Breast epithelium (tissue), 3 donors: Measurements from ENCODE around the gene MPZL2.

ENCODE experiments used
- POLR2AphosphoS5 ChIP-seq, 3 donors: sonication (generic); formaldehyde crosslinking; IDR thresholded peaks; one replicate each; pipeline ENCODE4 v1.6.1; 2017; ENCODE audit warnings: antibody characterized with exemption in 3 of 3
- TF ChIP-seq, protein P1 (sequence below), 3 donors: fragments of 450-650 bp; IDR thresholded peaks; one replicate each; pipeline ENCODE4 v1.5.1; 2016 to 2017; ENCODE audit warnings: antibody characterized with exemption in 3 of 3, mild to moderate bottlenecking in 3 of 3, moderate library complexity in 3 of 3

DNA sequence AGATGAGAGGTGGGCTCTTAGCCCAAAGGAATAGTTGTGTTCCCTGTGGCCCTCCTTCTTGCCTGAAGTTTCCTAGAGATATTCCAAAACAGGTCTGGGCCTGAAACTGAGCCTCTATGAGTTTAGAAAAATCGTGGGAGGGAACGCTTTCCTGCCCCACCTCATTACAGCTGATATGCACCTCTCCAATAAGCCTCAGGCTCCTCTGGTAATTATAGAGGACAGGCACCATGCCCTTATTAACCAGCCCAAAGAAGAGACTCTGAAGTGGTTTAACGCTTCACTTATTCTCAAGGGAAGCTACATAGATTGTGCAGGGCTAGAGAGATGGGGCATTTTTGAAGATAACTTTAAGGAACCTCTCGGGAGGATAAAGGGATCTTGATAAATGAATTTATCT is 3.4 kb upstream of the MPZL2 start:
- no peak for TF ChIP-seq POLR2AphosphoS5 (IDR thresholded peaks at IDR 0.05)
- TF ChIP-seq, protein P1, sequence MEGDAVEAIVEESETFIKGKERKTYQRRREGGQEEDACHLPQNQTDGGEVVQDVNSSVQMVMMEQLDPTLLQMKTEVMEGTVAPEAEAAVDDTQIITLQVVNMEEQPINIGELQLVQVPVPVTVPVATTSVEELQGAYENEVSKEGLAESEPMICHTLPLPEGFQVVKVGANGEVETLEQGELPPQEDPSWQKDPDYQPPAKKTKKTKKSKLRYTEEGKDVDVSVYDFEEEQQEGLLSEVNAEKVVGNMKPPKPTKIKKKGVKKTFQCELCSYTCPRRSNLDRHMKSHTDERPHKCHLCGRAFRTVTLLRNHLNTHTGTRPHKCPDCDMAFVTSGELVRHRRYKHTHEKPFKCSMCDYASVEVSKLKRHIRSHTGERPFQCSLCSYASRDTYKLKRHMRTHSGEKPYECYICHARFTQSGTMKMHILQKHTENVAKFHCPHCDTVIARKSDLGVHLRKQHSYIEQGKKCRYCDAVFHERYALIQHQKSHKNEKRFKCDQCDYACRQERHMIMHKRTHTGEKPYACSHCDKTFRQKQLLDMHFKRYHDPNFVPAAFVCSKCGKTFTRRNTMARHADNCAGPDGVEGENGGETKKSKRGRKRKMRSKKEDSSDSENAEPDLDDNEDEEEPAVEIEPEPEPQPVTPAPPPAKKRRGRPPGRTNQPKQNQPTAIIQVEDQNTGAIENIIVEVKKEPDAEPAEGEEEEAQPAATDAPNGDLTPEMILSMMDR (IDR thresholded peaks at IDR 0.05): no peak
